Kidney capillary endothelial cell (primary cell): Measurements from ENCODE around the gene PEX5L.
"Not testable (repeated sequence)": the region's sequence is repeated elsewhere in the genome, so short reads cannot be mapped to it uniquely, and the experiment has no call there.

Experiments
- DNase-seq: peaks from one replicate; pipeline ENCODE4 v3.0.0-alpha.2; 2018; ENCODE audit warnings: low spot score

Gene PEX5L, protein sequence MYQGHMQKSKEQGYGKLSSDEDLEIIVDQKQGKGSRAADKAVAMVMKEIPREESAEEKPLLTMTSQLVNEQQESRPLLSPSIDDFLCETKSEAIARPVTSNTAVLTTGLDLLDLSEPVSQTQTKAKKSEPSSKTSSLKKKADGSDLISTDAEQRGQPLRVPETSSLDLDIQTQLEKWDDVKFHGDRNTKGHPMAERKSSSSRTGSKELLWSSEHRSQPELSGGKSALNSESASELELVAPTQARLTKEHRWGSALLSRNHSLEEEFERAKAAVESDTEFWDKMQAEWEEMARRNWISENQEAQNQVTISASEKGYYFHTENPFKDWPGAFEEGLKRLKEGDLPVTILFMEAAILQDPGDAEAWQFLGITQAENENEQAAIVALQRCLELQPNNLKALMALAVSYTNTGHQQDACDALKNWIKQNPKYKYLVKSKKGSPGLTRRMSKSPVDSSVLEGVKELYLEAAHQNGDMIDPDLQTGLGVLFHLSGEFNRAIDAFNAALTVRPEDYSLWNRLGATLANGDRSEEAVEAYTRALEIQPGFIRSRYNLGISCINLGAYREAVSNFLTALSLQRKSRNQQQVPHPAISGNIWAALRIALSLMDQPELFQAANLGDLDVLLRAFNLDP

DNA sequence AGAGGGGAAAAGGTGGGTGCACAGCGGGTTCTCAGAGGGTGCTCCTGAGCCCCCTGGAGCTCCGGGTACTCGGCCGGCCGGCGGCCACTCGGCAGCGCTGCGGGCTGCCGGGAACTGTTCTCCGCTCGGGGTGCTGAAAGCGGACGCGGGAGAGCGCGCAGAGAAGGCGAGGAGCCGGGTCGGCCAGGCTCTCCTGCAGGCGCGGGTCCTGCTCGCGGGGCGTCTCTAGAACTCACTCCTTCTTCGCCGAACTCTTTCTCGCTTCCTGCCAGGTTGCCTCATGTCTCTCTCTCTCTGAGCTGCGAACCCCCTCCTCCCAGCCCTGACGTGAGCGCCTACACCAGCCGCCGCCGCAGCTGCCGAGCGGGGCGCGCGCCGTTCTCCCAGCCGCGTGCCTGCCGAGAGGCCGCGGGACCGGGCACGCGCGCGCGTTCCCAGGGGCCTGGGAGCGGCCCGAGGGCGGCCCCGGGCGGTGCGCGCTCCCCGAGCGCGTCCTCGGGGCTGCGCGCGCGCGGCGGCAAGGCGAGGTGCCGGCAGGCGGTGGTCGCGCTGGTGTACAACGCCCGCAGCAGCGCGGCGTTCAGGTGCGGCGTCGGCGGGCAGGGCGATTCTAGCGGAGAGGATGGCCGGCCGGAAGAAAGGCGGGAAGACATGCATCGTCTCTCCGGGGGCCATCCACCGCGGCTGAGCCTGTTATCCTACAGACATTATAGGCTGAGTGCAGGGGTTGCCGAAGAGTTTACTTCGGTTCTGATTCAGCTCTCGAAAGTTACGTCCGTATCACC lies at the start of gene PEX5L:
Gene PEX5L (minus strand): TSS at position 267 of the 785 bp plus-strand sequence. CDS start 338 bp downstream, outside the sequence.
- peak; percentile 30 for DNase-seq

DNA sequence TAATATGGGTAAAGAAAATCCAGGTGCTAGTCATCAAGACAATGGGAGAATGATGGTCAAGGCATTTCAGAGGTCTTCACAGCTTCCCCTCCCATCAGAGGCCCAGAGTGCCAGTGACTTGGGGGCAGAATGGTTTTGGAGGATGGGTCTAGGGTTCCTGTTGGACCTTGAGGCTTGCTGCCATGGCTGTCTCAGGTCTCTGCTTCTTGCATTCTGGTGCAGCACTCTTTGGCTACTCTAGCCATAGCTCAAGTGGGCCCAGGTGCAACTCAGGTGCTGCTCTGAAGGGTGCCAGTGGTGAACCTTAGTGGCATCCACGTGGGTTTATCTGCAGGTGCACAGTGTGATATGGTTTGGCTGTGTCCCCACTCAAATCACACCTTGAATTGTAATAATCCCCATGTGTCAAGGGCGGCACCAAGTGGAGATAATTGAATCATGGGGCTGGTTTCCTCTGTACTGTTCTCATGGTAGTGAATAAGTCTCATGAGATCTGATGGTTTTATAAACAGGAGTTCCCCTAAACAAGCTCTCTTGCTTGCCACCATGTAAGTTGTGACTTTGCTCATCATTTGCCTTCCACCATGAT lies 48.5 kb upstream of the PEX5L start:
- no peak for DNase-seq

DNA sequence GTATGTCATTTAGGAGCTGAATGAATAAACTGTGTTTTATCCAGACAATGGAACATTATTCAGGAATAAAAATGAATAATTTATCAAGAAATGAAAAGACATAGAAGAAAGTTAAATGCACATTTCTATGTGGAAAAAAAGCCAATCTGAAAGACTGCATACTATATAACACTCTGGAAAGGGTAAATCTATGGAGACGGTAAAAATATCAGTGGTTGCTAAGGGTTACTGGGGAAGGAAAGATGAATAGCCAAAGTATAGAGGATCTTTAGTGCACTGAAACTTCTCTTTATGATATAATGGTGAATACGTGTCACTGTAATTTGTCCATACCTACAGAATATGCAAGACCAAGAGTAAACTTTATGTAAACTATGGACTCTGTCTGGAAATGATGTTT lies 46.0 kb upstream of the PEX5L start:
- no peak for DNase-seq

DNA sequence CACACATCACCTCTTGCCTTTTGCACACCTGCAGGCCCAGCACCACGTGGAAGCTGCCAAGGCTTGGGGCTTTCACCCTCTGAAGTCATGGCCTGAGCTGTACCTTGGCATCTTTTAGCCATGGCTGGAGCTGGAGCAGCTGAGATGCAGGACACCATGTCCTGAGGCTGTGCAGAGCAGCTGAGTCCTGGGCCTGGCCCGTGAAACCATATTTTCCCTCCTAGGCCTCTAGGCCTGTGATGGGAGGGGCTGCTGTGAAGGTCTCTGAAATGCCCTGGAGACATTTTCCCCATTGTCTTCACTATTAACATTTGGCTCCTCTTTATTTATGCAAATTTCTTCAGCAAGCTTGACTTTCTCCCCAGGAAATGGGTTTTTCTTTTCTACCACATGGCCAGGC lies 41.9 kb upstream of the PEX5L start:
- no peak for DNase-seq

DNA sequence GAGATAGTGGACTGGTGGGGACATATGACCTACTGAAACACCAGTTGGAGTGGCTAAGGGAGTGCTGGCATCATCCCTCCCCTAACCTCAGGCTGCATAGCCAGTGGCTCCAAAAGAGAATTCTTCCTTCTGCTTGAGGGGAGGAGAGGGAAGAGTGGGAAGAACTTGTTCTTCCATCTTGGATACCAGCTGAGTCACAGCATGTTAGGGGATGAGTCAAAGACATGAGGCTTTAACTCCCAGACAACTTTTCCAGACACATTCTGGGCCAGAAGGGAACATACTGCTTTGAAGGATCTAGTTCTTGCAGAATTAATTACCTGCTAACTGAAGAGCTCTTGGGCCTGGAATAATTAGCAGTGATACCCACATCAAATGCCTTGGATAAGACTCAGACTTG lies 36.8 kb upstream of the PEX5L start:
- no peak for DNase-seq

DNA sequence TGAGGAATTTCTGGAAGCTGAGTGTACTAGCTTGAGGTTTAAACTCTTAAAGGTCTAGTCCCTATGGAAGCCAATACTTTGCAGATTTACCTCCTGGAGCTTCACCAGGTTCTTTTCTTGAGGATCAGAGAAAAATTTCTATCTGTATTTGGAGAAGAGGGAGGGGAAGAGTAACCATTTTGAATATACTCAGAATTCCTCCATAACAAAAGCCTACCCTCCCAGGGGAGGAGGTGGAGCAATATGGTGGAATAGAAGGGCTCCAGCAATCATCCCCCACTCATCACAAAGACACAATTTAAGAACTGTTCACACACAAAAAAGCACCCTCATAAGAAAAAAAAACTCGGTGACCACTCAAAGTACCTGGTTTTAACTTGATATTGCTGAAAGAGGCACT lies 36.0 kb upstream of the PEX5L start:
- DNase-seq = no peak

DNA sequence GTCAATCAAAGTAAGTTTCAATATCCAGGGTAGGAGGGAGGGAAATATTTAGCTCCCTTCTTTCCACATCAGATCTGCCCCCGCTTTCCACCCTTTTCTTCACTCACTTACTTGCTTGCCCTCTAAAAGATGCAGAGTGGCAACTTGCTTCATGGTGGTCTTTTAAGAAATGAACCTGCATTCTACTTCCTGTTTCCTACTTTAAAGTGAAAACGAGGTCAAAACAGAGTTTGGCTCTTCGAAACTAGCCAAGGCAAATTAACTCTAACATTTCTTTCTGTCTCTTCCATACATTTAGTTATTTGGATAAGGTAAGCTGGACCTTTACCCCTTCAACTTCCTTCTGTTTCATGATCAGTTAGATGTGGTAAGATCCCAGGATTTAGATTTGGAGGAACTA lies 34.2 kb upstream of the PEX5L start:
- no peak for DNase-seq

DNA sequence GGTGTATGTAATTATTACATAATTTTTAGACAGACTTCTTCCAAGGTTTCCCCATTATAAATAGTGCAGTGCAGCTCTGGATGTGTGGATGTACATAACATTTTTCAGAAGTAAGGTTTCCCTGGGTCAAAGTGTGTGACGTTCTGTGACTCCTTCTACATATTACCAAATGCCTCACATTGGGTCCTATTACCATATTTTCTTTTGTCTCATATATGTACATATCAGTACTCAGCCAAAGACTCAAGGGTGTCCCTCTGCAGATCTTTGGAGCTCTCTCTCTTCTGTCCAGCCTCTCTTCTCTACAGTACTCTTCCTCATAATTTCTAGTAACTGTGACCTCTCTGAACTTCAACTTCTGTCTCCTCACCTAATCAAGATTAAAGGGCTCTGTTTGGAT lies 31.3 kb upstream of the PEX5L start:
- DNase-seq = no peak

DNA sequence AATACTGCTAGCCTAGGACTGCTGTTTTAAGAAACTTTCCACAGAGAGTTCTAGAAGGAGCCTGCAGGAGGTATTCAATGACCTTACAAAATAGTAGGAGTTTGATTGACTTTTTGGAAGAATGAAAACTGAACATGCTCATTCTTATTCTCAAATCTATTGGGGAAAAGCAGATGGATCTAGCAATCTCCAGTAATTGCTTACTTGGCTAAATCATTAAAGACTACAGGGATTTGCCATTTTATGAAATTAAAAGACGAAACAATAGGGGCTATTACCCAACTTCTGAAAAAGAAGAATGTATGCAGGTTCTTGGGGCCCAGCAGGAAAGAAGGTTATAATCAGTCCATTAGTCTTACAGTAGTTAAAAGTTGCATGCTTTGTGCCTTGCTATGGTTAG lies 29.9 kb upstream of the PEX5L start:
- DNase-seq = no peak

DNA sequence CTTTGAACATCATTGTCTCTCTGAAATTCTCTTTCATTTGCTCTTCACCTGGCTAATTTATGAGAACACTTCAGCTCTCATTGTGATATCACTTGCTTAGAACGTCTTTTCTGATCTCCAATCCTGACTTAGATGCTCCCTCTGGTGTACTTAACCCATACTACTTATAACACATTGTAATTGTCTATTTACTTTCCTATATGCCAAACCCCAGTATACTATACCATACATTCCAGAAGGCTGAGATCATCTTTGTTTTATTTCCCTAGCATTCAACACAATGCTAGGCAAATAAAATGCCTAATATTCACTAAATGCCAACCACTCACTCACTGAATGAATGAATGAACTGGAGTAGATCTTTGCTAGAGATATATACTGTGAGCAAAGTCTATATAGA lies 27.0 kb upstream of the PEX5L start:
- DNase-seq = no peak

DNA sequence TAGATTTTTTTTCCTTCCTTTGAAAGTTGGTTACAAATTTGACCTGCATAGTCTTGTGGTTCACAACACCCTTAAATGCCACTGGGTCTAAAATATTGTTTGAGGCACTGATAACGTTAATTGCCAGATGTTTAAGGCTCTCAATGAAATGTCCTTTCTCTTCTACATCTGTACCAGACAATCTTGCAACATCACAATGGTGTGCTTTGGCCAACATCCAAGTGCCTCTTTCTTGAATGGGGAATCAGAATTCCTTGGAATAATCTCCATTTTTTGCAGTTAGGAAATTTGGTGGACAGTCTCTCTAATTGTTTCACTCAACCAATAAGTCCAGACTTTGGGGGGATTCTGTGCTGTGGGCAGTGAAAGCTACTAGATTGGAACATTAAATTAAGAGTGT lies 26.0 kb upstream of the PEX5L start:
- no peak for DNase-seq

DNA sequence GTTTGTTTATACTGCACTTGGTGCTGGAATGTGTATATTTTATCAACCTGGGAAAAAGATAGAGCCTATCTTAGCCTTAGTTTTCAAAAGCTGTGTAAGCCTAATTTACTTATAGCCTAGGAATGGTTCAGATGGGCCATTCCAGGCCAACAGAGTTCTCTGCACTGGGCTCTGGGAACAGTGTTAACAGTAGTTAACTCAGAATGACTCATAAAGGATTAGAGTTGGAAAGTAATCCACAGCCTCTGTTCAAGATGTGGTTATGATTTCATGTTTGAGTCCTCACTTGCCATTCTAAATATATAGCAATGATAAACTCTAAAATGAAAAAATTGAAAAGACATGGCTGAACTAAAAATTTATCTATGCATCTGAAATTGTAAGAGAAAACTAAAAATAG lies 22.6 kb upstream of the PEX5L start:
- no peak for DNase-seq

DNA sequence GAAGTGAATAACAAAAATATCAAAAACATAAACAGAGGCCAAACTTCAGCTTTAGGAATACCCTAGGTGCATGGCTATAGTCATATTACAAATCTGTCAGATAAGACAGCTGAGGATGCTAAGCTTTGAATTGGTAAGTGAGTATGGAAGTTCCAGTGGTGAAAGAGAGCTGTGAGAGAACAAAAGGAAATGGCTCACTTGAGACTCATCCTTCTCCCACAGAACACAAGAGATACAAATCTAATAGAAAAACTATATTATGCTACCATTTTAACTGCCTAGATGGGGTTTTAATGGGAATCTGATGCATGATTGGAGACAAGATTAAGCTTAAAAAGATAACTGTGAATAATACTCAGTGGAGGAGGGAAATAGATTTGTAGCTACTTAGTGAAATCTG lies 21.5 kb upstream of the PEX5L start:
- no peak for DNase-seq

DNA sequence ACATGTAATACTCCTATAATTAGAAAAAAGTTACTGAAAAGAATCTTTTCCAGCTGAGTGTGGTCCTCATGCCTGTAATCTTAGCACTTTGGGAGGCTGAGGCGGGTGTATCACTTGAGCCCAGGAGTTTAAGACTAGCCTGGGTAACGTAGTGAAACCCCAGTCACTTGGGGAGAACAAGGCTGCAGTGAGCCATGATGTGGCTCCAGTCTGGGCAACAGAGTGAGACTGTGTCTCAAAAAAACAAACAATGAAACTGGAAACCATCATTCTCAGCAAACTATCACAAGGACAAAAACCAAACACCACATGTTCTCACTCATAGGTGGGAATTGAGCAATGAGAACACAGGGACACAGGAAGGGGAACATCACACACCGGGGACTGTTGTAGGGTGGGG lies 18.9 kb upstream of the PEX5L start:
- DNase-seq = not testable (repeated sequence)

DNA sequence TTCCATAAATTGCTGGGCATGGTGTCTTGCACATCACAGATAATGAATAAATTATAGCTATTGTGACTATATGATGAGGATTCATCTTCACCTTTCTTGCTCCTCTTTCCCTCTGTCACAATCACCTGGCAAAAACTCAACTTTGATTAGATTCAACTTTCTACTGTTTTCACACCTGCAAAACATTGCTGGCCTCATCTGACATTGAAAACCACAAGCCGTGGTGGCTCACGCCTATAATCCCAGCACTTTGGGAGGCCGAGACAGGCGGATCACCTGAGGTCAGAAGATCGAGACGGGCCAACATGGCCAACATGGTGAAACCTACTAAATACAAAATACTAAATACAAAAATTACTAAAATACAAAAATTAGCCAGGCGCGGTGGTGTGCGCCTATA lies 12.7 kb upstream of the PEX5L start:
- no peak for DNase-seq

DNA sequence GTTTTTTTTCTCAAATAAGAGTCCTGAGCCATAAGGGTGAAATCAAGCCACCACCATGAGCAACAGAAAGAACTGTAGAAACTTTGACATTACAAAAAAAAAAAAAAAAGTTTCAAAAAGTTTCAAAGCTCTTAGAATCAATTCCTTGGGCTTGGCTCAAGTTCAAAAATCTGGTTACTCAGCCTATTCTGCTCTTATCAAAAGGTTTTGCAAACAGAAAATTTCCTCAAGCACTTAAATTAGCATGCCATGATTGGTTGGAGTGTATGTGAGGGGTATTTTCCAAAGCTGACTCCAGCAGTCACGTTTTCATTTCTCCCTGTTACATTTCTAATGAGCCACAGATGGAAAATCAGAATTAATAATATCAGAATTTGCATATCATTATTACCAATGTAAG lies 12.1 kb upstream of the PEX5L start:
- DNase-seq = no peak

DNA sequence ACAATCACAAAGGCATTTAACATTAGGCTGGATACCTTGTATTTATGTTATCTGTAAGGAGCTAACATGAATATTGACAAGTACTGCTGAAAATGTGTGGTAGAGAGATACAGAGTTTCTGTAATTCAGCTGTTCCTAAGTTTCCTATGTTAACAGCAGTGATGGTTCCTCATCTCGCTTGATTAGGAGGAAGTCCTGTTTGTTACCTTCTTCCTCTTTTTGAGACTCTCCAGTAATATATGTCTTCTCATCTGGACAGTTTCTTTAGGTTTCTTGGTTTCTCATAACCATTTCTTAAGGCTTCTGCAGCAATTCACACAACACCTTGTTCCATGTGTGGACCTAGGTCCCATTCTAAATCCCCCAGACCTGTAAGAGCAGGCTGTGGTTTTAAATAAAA lies 11.4 kb upstream of the PEX5L start:
- DNase-seq = no peak

DNA sequence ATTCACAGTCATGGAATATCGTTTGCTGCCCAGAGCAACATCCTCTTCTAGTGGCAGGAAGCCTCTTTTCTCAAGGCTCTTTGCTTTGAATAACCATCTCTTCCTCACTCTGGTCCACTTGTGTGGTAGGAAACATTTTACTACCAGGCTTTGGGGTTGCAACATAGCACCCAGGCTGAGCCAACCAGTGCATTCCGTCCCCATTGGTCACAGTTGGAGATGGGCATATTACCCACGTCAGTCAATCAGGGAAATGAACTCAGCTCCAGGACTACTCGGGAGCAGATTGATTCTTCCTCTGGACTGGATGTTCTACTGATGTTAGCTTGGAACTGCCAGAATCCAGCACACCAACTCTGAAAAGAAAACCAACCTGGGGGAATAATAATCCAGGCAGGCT lies 4.2 kb upstream of the PEX5L start:
- DNase-seq = no peak

DNA sequence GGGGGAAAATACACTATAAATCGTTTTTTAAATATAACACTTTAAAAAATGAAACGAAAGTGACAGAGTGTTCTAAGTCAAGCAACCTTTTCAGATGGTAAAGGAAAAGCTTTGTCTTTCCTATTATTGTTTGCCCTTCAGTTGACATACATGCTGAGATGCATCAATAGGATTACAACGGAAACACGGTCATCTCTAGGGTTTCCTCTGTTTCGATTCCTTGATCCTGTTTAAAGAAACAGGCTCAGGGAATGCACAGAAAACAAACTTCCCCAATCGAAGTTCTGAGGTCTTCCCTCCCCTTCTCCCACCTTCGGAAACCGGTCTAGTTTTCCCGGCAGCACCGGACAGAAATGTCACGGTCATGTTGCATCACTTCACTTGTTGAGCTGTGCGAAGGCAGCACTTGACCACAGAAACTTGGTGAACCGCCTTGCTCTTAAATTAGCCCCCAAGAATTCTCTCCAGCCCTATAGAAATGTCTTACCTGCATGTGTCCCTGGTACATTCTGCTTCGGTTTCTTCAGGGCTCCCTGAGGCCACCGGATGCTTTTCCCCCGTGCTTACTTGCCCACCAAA lies 556 bp downstream of the PEX5L start:
- DNase-seq = no peak

DNA sequence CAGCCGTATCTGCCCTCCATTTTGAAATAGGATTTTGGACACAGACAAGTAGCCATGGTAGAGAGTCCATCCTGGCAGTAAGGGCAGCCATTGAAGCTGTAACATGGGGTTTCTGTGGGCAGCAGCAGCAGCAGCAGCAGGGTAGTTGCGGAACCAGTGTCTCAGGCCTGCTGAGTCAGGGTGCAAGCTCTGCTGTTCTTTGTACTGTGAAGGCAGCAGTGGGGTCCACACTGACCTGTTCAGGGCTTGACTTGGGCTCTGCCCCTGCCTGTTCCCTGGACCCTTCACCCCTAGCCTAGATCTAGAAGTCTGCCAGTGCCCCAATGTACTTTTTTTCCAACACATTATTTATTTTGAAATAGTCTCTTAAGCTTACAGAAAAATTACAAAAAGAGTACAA lies 9.7 kb downstream of the PEX5L start:
- no peak for DNase-seq

DNA sequence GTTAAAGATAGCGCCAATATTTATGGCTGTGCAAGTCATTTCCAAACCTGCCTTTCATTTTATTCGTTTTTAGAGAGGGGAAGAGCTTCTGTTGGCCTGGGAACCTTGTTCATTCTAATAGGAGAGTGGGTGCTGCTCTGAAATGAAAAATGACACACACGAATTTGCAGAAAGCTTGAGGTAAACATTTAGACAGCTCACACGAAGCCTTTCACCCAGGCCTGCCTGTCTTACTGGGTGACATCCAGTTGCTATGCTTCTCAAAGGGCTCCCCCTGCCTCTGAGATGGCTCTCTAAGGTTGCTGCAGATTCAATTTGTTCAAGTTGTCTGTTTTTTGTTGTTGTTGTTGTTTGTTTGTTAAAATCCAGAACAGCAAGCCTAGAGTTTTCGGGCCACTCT lies 18.2 kb downstream of the PEX5L start:
- no peak for DNase-seq

DNA sequence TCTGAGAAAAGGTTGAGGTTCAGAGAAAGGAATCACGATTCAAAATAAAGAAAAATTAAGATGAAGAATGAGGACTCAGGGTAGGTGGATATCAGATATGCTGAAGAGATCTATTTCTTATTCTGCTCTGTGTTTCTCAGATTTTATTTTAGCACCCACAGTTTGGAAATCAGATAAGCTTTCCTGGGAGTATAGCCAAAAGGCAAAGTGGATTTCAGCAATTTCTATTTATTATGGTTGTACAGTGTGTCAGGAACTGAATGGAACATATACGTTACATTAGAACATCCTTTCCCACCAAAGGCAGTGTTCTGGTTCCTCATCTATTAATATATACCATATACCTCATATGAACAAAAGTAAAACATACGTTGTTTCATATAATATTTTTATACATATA lies 18.9 kb downstream of the PEX5L start:
- no peak for DNase-seq
